B cell (primary cell): ENCODE data around the gene PPFIA1.

ENCODE experiments used
- EZH2 ChIP-seq: IDR thresholded peaks from 2 replicates; pipeline ENCODE4 v1.6.1; 2012; ENCODE audit warnings: borderline replicate concordance, low read depth, mild to moderate bottlenecking, moderate library complexity, low read length; ENCODE audit not compliant: insufficient read depth, poor library complexity, severe bottlenecking
- TF ChIP-seq, protein P1 (sequence below): fragments of 200-600 bp; IDR thresholded peaks from one replicate; pipeline ENCODE4 v1.8.0; 2022; ENCODE audit warnings: antibody characterized with exemption, mild to moderate bottlenecking

DNA sequence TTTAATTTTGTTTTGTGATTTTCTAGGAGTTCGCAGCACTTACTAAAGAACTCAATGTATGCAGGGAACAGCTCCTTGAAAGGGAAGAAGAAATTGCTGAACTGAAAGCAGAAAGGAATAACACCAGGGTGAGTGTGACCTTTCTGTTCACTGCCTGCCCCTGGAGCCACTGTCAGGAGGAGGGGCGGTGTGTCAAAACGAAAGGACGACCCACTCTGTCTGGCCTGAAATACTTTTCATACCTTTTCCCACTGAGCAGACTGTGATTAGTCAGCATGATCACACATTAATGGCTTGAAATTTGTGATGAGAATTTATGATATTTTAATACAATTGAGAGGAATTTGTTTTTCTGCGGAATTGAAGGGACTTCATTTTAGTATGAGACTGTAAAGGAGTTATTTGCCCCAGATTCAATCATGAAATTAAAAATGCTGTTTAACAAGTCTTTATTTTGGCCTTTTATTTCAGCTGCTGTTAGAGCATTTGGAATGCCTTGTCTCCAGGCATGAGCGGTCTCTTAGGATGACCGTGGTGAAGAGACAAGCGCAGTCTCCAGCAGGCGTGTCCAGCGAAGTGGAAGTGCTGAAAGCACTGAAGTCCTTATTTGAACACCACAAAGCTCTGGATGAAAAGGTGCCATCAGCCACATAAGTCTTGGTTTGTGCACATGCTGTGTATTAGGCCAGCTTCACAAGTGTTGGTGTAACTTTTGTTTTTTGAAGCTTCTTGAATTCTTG lies 54.1 kb downstream of the PPFIA1 start:
- TF ChIP-seq, protein P1, sequence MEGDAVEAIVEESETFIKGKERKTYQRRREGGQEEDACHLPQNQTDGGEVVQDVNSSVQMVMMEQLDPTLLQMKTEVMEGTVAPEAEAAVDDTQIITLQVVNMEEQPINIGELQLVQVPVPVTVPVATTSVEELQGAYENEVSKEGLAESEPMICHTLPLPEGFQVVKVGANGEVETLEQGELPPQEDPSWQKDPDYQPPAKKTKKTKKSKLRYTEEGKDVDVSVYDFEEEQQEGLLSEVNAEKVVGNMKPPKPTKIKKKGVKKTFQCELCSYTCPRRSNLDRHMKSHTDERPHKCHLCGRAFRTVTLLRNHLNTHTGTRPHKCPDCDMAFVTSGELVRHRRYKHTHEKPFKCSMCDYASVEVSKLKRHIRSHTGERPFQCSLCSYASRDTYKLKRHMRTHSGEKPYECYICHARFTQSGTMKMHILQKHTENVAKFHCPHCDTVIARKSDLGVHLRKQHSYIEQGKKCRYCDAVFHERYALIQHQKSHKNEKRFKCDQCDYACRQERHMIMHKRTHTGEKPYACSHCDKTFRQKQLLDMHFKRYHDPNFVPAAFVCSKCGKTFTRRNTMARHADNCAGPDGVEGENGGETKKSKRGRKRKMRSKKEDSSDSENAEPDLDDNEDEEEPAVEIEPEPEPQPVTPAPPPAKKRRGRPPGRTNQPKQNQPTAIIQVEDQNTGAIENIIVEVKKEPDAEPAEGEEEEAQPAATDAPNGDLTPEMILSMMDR, result no peak
- no peak for TF ChIP-seq EZH2
